ENCODE results near the gene ETF1.
A peak's percentile ranks its signal among the peaks of the same experiment; 100 is the strongest.

Gene ETF1

DNA sequence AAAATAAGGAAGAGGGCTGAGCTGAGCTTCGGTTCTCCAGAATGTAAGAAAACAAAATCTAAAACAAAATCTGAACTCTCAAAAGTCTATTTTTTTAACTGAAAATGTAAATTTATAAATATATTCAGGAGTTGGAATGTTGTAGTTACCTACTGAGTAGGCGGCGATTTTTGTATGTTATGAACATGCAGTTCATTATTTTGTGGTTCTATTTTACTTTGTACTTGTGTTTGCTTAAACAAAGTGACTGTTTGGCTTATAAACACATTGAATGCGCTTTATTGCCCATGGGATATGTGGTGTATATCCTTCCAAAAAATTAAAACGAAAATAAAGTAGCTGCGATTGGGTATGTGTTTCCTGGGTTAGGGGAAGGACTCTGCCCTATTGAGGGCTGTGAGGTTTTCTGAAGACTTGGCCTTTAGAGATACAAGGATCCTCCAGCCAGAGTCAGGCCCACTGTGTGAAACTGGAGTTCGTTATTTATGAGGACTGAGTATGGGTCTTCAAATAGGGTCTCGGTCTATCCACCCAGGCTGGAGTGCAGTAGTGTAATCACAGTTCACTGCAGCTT lies 74.0 kb downstream of the ETF1 start:
- no peak overlapping the region for H3K4me3 ChIP-seq (ENCODE audit: low read depth, low read length)
- no peak for DNase-seq (ENCODE audit: low read depth, low spot score)
- TF ChIP-seq, protein P1, sequence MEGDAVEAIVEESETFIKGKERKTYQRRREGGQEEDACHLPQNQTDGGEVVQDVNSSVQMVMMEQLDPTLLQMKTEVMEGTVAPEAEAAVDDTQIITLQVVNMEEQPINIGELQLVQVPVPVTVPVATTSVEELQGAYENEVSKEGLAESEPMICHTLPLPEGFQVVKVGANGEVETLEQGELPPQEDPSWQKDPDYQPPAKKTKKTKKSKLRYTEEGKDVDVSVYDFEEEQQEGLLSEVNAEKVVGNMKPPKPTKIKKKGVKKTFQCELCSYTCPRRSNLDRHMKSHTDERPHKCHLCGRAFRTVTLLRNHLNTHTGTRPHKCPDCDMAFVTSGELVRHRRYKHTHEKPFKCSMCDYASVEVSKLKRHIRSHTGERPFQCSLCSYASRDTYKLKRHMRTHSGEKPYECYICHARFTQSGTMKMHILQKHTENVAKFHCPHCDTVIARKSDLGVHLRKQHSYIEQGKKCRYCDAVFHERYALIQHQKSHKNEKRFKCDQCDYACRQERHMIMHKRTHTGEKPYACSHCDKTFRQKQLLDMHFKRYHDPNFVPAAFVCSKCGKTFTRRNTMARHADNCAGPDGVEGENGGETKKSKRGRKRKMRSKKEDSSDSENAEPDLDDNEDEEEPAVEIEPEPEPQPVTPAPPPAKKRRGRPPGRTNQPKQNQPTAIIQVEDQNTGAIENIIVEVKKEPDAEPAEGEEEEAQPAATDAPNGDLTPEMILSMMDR (IDR thresholded peaks at IDR 0.05; ENCODE audit: low read depth, low read length), result no peak
- in situ Hi-C loops (cut with HindIII; ENCODE audit: low sequenced_read_pairs), result no loop called here

DNA sequence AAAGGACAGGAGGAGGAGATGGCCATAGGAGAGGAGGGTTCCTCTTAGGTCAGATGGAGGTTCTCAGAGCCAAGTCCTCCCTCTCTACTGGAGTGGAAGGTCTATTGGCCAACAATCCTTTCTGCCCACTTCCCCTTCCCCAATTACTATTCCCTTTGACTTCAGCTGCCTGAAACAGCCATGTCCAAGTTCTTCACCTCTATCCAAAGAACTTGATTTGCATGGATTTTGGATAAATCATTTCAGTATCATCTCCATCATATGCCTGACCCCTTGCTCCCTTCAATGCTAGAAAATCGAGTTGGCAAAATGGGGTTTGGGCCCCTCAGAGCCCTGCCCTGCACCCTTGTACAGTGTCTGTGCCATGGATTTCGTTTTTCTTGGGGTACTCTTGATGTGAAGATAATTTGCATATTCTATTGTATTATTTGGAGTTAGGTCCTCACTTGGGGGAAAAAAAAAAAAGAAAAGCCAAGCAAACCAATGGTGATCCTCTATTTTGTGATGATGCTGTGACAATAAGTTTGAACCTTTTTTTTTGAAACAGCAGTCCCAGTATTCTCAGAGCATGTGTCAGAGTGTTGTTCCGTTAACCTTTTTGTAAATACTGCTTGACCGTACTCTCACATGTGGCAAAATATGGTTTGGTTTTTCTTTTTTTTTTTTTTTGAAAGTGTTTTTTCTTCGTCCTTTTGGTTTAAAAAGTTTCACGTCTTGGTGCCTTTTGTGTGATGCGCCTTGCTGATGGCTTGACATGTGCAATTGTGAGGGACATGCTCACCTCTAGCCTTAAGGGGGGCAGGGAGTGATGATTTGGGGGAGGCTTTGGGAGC lies 74.7 kb downstream of the ETF1 start:
- TF ChIP-seq, protein P1 (IDR thresholded peaks at IDR 0.05; ENCODE audit: low read depth, low read length), result no peak
- in situ Hi-C loops (cut with HindIII; ENCODE audit: low sequenced_read_pairs), result no loop called here
- no peak overlapping the region for H3K4me3 ChIP-seq (ENCODE audit: low read depth, low read length)
- peak; percentile 30 for DNase-seq (ENCODE audit: low read depth, low spot score)

DNA sequence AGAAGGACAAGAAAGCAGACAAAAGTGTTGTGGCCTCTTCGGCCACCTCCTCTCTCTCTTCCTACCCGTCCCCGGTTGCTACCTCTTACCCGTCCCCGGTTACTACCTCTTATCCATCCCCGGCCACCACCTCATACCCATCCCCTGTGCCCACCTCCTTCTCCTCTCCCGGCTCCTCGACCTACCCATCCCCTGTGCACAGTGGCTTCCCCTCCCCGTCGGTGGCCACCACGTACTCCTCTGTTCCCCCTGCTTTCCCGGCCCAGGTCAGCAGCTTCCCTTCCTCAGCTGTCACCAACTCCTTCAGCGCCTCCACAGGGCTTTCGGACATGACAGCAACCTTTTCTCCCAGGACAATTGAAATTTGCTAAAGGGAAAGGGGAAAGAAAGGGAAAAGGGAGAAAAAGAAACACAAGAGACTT lies 75.3 kb downstream of the ETF1 start:
- in situ Hi-C loops (cut with HindIII; ENCODE audit: low sequenced_read_pairs), result no loop called here
- TF ChIP-seq, protein P1 (IDR thresholded peaks at IDR 0.05; ENCODE audit: low read depth, low read length), result no peak
- peak overlapping the region; percentile 2 for H3K4me3 ChIP-seq (ENCODE audit: low read depth, low read length)
- DNase-seq (ENCODE audit: low read depth, low spot score), result no peak

DNA sequence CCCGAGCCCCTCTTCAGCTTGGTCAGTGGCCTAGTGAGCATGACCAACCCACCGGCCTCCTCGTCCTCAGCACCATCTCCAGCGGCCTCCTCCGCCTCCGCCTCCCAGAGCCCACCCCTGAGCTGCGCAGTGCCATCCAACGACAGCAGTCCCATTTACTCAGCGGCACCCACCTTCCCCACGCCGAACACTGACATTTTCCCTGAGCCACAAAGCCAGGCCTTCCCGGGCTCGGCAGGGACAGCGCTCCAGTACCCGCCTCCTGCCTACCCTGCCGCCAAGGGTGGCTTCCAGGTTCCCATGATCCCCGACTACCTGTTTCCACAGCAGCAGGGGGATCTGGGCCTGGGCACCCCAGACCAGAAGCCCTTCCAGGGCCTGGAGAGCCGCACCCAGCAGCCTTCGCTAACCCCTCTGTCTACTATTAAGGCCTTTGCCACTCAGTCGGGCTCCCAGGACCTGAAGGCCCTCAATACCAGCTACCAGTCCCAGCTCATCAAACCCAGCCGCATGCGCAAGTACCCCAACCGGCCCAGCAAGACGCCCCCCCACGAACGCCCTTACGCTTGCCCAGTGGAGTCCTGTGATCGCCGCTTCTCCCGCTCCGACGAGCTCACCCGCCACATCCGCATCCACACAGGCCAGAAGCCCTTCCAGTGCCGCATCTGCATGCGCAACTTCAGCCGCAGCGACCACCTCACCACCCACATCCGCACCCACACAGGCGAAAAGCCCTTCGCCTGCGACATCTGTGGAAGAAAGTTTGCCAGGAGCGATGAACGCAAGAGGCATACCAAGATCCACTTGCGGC lies 75.9 kb downstream of the ETF1 start:
- peak; percentile 9 for DNase-seq (ENCODE audit: low read depth, low spot score)
- peak overlapping the region; percentile 55 for H3K4me3 ChIP-seq (ENCODE audit: low read depth, low read length)
- TF ChIP-seq, protein P1 (IDR thresholded peaks at IDR 0.05; ENCODE audit: low read depth, low read length), result no peak
- in situ Hi-C loops (cut with HindIII; ENCODE audit: low sequenced_read_pairs), result no loop called here

DNA sequence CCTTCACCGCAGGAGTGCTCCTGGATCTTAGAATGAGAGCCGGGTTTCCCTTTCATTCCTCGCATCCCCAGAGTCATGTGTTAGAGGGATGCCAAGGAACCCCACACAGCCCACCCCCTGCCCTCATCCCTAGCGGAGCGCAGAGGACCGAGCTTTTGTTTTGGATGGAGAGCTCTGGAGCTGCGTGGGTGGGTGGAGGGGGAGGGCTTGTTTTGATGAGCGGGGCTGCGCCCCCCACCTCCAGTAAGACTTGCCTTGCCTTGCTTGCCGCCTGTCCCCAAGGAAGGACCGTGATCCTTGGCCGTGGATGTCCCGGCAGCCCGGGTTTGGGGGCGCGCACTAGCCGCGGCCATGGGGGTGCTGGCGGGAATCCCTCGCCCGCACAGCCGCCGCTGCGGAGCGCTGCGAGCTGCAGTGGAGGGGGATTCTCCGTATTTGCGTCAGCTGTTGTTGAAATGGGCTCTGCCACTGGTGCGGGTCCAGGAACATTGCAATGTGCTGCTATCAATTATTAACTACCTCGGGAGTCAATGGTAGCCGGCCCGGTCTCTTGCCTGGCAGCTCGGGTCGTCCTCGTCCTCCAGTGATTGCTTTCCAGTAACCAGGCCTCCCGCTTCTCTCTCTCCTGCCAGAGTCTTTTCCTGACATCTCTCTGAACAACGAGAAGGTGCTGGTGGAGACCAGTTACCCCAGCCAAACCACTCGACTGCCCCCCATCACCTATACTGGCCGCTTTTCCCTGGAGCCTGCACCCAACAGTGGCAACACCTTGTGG lies 76.7 kb downstream of the ETF1 start:
- TF ChIP-seq, protein P1 (IDR thresholded peaks at IDR 0.05; ENCODE audit: low read depth, low read length), result no peak
- DNase-seq (ENCODE audit: low read depth, low spot score), result peak; percentile 22
- peak overlapping the region; percentile 55 for H3K4me3 ChIP-seq (ENCODE audit: low read depth, low read length)
- in situ Hi-C loops (cut with HindIII; ENCODE audit: low sequenced_read_pairs), result no loop called here
